Measurements from ENCODE around the gene LGI2.

LGI2 gene

GRCh38 chr4:24993551-24994080, 37.1 kb downstream of the LGI2 start:
- Histone ChIP-seq H3K9ac (ENCODE audit: low read length) (no peak overlapping the region), H3K27me3 (replicated peaks; ENCODE audit: insufficient read depth, low read length) (no peaks in the 10 kb centered on the region), H3K4me1 (ENCODE audit: low read length) (peaks cover 5% of the 10 kb centered on the region), H3K4me2 (ENCODE audit: low read depth, low read length) (no peak overlapping the region), H3K9me3 (replicated peaks; ENCODE audit: insufficient read depth, low read length) (no peaks in the 10 kb centered on the region), H3K27ac (ENCODE audit: low read length) (no peak overlapping the region), H3F3A (ENCODE audit: insufficient read depth, low read length) (no peaks in the 10 kb centered on the region), H4K20me1 (ENCODE audit: insufficient read depth, low read length) (no peaks in the 10 kb centered on the region), H2AFZ (ENCODE audit: low read length) (no peak overlapping the region), H3K9me2 (replicated peaks; ENCODE audit: insufficient read depth, low read length) (no peaks in the 10 kb centered on the region), H3K79me2 (ENCODE audit: low read length) (no peaks in the 10 kb centered on the region), H3K36me3 (replicated peaks; ENCODE audit: insufficient read depth, low read length) (no peaks in the 10 kb centered on the region), H3K4me3 (ENCODE audit: low read length) (no peak overlapping the region)
- DNase-seq, result no peak
- TF ChIP-seq CTCF (IDR thresholded peaks at IDR 0.05; ENCODE audit: low read length) (no peak), EZH2phosphoT487 (IDR thresholded peaks at IDR 0.05; ENCODE audit: low read length) (no peak), EZH2 (optimal IDR thresholded peaks at IDR 0.05; ENCODE audit: low read depth, low read length) (no peak)

- DNase-seq, result no peak
- H3K27ac ChIP-seq (ENCODE audit: low read length), result no peak overlapping the region
- H3K4me1 ChIP-seq (ENCODE audit: low read length), result peaks cover 8% of the 10 kb centered on the region
- H3K9ac ChIP-seq (ENCODE audit: low read length), result no peak overlapping the region
- no peaks in the 10 kb centered on the region for H3K36me3 ChIP-seq (replicated peaks; ENCODE audit: insufficient read depth, low read length)
- H3K27me3 ChIP-seq (replicated peaks; ENCODE audit: insufficient read depth, low read length), result no peaks in the 10 kb centered on the region
- H4K20me1 ChIP-seq (ENCODE audit: insufficient read depth, low read length), result no peaks in the 10 kb centered on the region
- H2AFZ ChIP-seq (ENCODE audit: low read length), result no peak overlapping the region
- H3K79me2 ChIP-seq (ENCODE audit: low read length), result no peaks in the 10 kb centered on the region
- no peaks in the 10 kb centered on the region for H3K9me2 ChIP-seq (replicated peaks; ENCODE audit: insufficient read depth, low read length)
- no peak overlapping the region for H3K4me2 ChIP-seq (ENCODE audit: low read depth, low read length)
- no peaks in the 10 kb centered on the region for H3K9me3 ChIP-seq (replicated peaks; ENCODE audit: insufficient read depth, low read length)
- TF ChIP-seq CTCF (IDR thresholded peaks at IDR 0.05; ENCODE audit: low read length) (no peak), EZH2phosphoT487 (IDR thresholded peaks at IDR 0.05; ENCODE audit: low read length) (no peak), EZH2 (optimal IDR thresholded peaks at IDR 0.05; ENCODE audit: low read depth, low read length) (no peak)
- H3F3A ChIP-seq (ENCODE audit: insufficient read depth, low read length), result no peaks in the 10 kb centered on the region
- no peak overlapping the region for H3K4me3 ChIP-seq (ENCODE audit: low read length)
These were observed 37.8 kb downstream of the LGI2 start for GRCh38 chr4:24992968-24993367.

GRCh38 chr4:24991015-24991414, 39.7 kb downstream of the LGI2 start:
- H3K9me2 ChIP-seq (replicated peaks; ENCODE audit: insufficient read depth, low read length), result no peaks in the 10 kb centered on the region
- peaks cover 8% of the 10 kb centered on the region for H3K4me1 ChIP-seq (ENCODE audit: low read length)

More at GRCh38 chr4:24991015-24991414, 39.7 kb downstream of the LGI2 start:
- Histone ChIP-seq H2AFZ (ENCODE audit: low read length) (no peak overlapping the region), H3F3A (ENCODE audit: insufficient read depth, low read length) (no peaks in the 10 kb centered on the region), H3K79me2 (ENCODE audit: low read length) (no peaks in the 10 kb centered on the region), H3K36me3 (replicated peaks; ENCODE audit: insufficient read depth, low read length) (no peaks in the 10 kb centered on the region), H3K9me3 (replicated peaks; ENCODE audit: insufficient read depth, low read length) (no peaks in the 10 kb centered on the region), H3K4me2 (ENCODE audit: low read depth, low read length) (no peak overlapping the region), H3K27ac (ENCODE audit: low read length) (no peak overlapping the region), H3K27me3 (replicated peaks; ENCODE audit: insufficient read depth, low read length) (no peaks in the 10 kb centered on the region), H4K20me1 (ENCODE audit: insufficient read depth, low read length) (no peaks in the 10 kb centered on the region), H3K9ac (ENCODE audit: low read length) (no peak overlapping the region), H3K4me3 (ENCODE audit: low read length) (no peak overlapping the region)
- DNase-seq, result no peak
- TF ChIP-seq EZH2phosphoT487 (IDR thresholded peaks at IDR 0.05; ENCODE audit: low read length) (no peak), CTCF (IDR thresholded peaks at IDR 0.05; ENCODE audit: low read length) (no peak), EZH2 (optimal IDR thresholded peaks at IDR 0.05; ENCODE audit: low read depth, low read length) (no peak)

Data from MM.1S (cell line).